Measurements from ENCODE around the gene EIF4G1. TPM values are rescaled to one million over a fixed set of nuclear protein-coding genes. Genes with fewer than 3 reads are reported as not detected.

EIF4G1 gene
- total RNA-seq, 1 experiment from 2014 or later: 532 TPM

GRCh38 chr3:184317201-184317600, 2.8 kb downstream of the EIF4G1 start:
- peaks cover 26 to 27% of the 10 kb centered on the region in 2 experiments for H3K4me1 Mint-ChIP-seq
- H3K4me2 ChIP-seq (ENCODE audit: insufficient read depth, insufficient read length, low read length): peak overlapping the region; percentile 15
- H2AFZ ChIP-seq (ENCODE audit: low read length): no peak overlapping the region
- H2BK12ac ChIP-seq (ENCODE audit: insufficient read length, low read depth, low read length): no peak overlapping the region
- H2BK20ac ChIP-seq (ENCODE audit: low read depth, low read length, poor library complexity, severe bottlenecking): no peak overlapping the region
- no peak overlapping the region for H3K14ac ChIP-seq (ENCODE audit: insufficient read depth, low read length)
- no peak overlapping the region for H4K8ac ChIP-seq (replicated peaks; ENCODE audit: insufficient read length, low read depth, low read length)
- H3K4me3 Mint-ChIP-seq: peak overlapping the region; percentile 87 to 93; a peak in 4 of 5 replicates
- no peak overlapping the region for H3T11ph ChIP-seq (ENCODE audit: low read length)
- no peaks in the 10 kb centered on the region for H4K20me1 ChIP-seq (ENCODE audit: control insufficient read depth, insufficient read depth, insufficient read length)
- H3K79me2 ChIP-seq (ENCODE audit: insufficient read depth, low read length): peaks cover 42% of the 10 kb centered on the region
- peaks cover 8% of the 10 kb centered on the region; the same call in 1 of the 2 replicates for H3K4me1 ChIP-seq (ENCODE audit: insufficient read depth, low read length)
- no peak overlapping the region for H4K91ac ChIP-seq (ENCODE audit: insufficient read length, low read depth, low read length)
- no peak for TF ChIP-seq CTCF (conservative IDR thresholded peaks at IDR 0.05)
- DNase-seq: no peak
- no peak overlapping the region for H3K27ac ChIP-seq (ENCODE audit: insufficient read length, low read depth, low read length)
- no peak overlapping the region for H4K5ac ChIP-seq (ENCODE audit: insufficient read length, low read depth, low read length)
- peak overlapping the region in 2 of 3 experiments; percentile 58 to 66; a peak in 2 of 7 replicates for H3K27ac Mint-ChIP-seq
- no CpG with 5 or more reads among the region's 5 CpGs for WGBS (ENCODE audit: extremely low coverage, insufficient read length, low lambda C conversion rate)
- no peaks in the 10 kb centered on the region for H3K27me3 Mint-ChIP-seq (ENCODE audit: low read depth)
- H3K9me3 ChIP-seq (ENCODE audit: control insufficient read depth, low read depth, low read length): no peaks in the 10 kb centered on the region
- H3K23ac ChIP-seq (ENCODE audit: insufficient read length, low read depth, low read length): no peak overlapping the region
- no peak overlapping the region for H3K4ac ChIP-seq (ENCODE audit: low read depth, low read length)
- H3K27me3 ChIP-seq (ENCODE audit: insufficient read depth, low read length): no peaks in the 10 kb centered on the region
- peak overlapping the region; percentile 12 for H3K9ac ChIP-seq (ENCODE audit: extremely low read depth, insufficient read length, low read length)
- peaks cover 10% of the 10 kb centered on the region for H3K23me2 ChIP-seq (ENCODE audit: insufficient read length, low read depth, low read length, poor library complexity, severe bottlenecking)
- no peak overlapping the region for H2BK120ac ChIP-seq (ENCODE audit: low read depth, low read length, poor library complexity, severe bottlenecking)
- no peaks in the 10 kb centered on the region for H3K9me3 Mint-ChIP-seq
- H3K79me1 ChIP-seq (ENCODE audit: insufficient read depth, low read depth, low read length, poor library complexity, severe bottlenecking): peaks cover 6% of the 10 kb centered on the region
- H2BK5ac ChIP-seq (ENCODE audit: insufficient read length, low read length): no peak overlapping the region
- H2BK15ac ChIP-seq (ENCODE audit: low read depth, low read length): no peak overlapping the region
- H3K18ac ChIP-seq (ENCODE audit: insufficient read length, low read depth, low read length): no peak overlapping the region
- H3K56ac ChIP-seq (ENCODE audit: insufficient read length, low read depth, low read length): no peak overlapping the region
- H3K36me3 Mint-ChIP-seq (ENCODE audit: insufficient read depth in 1 of 3, low read depth in 3 of 3): peaks cover 40 to 63% (median 50%) of the 10 kb centered on the region in 3 experiments
- H2AK5ac ChIP-seq (ENCODE audit: insufficient read length, low read length): no peak overlapping the region
